ENCODE results near the gene OSCP1.

OSCP1 gene

GRCh38 chr1:36417931-36418330, 32.3 kb downstream of the OSCP1 start:
- no peak overlapping the region for H3K4me3 ChIP-seq (ENCODE audit: low read length)
- DNase-seq (ENCODE audit: low read depth, low spot score), result no peak

GRCh38 chr1:36415661-36416326, 34.5 kb downstream of the OSCP1 start:
- H3K4me3 ChIP-seq (ENCODE audit: low read length), result no peak overlapping the region
- no peak for DNase-seq (ENCODE audit: low read depth, low spot score)

- no peak for DNase-seq (ENCODE audit: low read depth, low spot score)
- H3K4me3 ChIP-seq (ENCODE audit: low read length), result no peak overlapping the region
These were observed 35.9 kb downstream of the OSCP1 start for GRCh38 chr1:36414384-36414783.

GRCh38 chr1:36411674-36412648, 38.3 kb downstream of the OSCP1 start:
- DNase-seq (ENCODE audit: low read depth, low spot score), result peak; percentile 64
- H3K4me3 ChIP-seq (ENCODE audit: low read length), result no peak overlapping the region

GRCh38 chr1:36408479-36408878, 41.8 kb downstream of the OSCP1 start:
- no peak overlapping the region for H3K4me3 ChIP-seq (ENCODE audit: low read length)
- no peak for DNase-seq (ENCODE audit: low read depth, low spot score)

GRCh38 chr1:36406440-36406839, 43.8 kb downstream of the OSCP1 start:
- no peak for DNase-seq (ENCODE audit: low read depth, low spot score)
- H3K4me3 ChIP-seq (ENCODE audit: low read length), result no peak overlapping the region

GRCh38 chr1:36402504-36402890, 47.8 kb downstream of the OSCP1 start:
- no peak overlapping the region for H3K4me3 ChIP-seq (ENCODE audit: low read length)
- no peak for DNase-seq (ENCODE audit: low read depth, low spot score)

- DNase-seq (ENCODE audit: low read depth, low spot score), result no peak
- H3K4me3 ChIP-seq (ENCODE audit: low read length), result no peak overlapping the region
These were observed 48.4 kb downstream of the OSCP1 start for GRCh38 chr1:36401602-36402503.

- no peak overlapping the region for H3K4me3 ChIP-seq (ENCODE audit: low read length)
- no peak for DNase-seq (ENCODE audit: low read depth, low spot score)
These were observed 49.2 kb downstream of the OSCP1 start for GRCh38 chr1:36400825-36401601.

GRCh38 chr1:36400514-36400824, 49.8 kb downstream of the OSCP1 start:
- no peak for DNase-seq (ENCODE audit: low read depth, low spot score)
- H3K4me3 ChIP-seq (ENCODE audit: low read length), result no peak overlapping the region

- H3K4me3 ChIP-seq (ENCODE audit: low read length), result peak overlapping the region; percentile 97
- no peak for DNase-seq (ENCODE audit: low read depth, low spot score)
These were observed 51.8 kb downstream of the OSCP1 start for GRCh38 chr1:36398370-36398977.

GRCh38 chr1:36397378-36398230, 52.6 kb downstream of the OSCP1 start, which contains the start of gene LSM10:
Gene LSM10 (minus strand): TSS chr1:36397908. CDS start chr1:36394129, 3,779 bp downstream.
- peak within 1 kb of the TSS; percentile 97 for H3K4me3 ChIP-seq (ENCODE audit: low read length)
- peak; percentile 82 for DNase-seq (ENCODE audit: low read depth, low spot score)

- no peak for DNase-seq (ENCODE audit: low read depth, low spot score)
- H3K4me3 ChIP-seq (ENCODE audit: low read length), result peak overlapping the region; percentile 97
These were observed 53.2 kb downstream of the OSCP1 start for GRCh38 chr1:36397083-36397377.

GRCh38 chr1:36396359-36396758, 53.9 kb downstream of the OSCP1 start:
- peak overlapping the region; percentile 97 for H3K4me3 ChIP-seq (ENCODE audit: low read length)
- no peak for DNase-seq (ENCODE audit: low read depth, low spot score)

- no peak for DNase-seq (ENCODE audit: low read depth, low spot score)
- no peak overlapping the region for H3K4me3 ChIP-seq (ENCODE audit: low read length)
These were observed 56.6 kb downstream of the OSCP1 start for GRCh38 chr1:36393686-36394085.

GRCh38 chr1:36392836-36393235, 57.4 kb downstream of the OSCP1 start:
- no peak overlapping the region for H3K4me3 ChIP-seq (ENCODE audit: low read length)
- no peak for DNase-seq (ENCODE audit: low read depth, low spot score)

GRCh38 chr1:36391271-36391670, 59.0 kb downstream of the OSCP1 start:
- DNase-seq (ENCODE audit: low read depth, low spot score), result no peak
- no peak overlapping the region for H3K4me3 ChIP-seq (ENCODE audit: low read length)

GRCh38 chr1:36390411-36390810, 59.8 kb downstream of the OSCP1 start:
- no peak overlapping the region for H3K4me3 ChIP-seq (ENCODE audit: low read length)
- no peak for DNase-seq (ENCODE audit: low read depth, low spot score)
